ENCODE results near the gene TMEM190. TPM values are rescaled to one million over a fixed set of nuclear protein-coding genes. Genes with fewer than 3 reads are reported as not detected.

The TMEM190 gene
- total and polyA plus RNA-seq, 10 of the 15 experiments (the other 5 are each of a cell fraction or from before 2014, with no cell fraction given), result not detected

DNA sequence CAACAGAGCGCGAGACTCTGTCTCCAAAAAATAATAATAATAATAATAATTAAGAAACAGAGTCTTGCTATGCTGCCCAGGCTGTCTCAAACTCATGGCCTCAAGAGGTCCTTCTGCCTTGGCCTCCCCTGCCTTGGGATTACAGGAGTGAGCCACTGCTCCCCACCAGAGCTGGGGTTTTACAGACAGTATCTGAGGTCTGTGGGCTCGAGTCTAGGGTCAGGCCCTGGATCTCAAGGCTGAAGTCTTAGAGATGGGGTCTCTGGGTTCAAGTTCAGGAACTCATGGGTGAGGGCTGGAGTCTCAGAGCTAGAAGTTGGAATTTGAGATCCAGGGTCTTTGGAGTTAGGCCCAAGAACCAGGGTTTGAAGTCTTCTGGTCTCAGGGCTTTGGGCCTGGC is 9.8 kb upstream of the TMEM190 start:
- FAIRE-seq (no peak), DNase-seq (ENCODE audit: low read depth, low spot score) (no peak), ATAC-seq (no peak)
- Histone ChIP-seq H2AFZ (ENCODE audit: control insufficient read depth, low read depth, low read length) (no peak overlapping the region), H3K79me2 (ENCODE audit: control insufficient read depth, insufficient read depth, low read length) (no peaks in the 10 kb centered on the region), H4K20me1 (ENCODE audit: control insufficient read depth, insufficient read depth) (no peaks in the 10 kb centered on the region), H3K27me3 (replicated peaks in 1 of 2; ENCODE audit: control insufficient read depth in 2 of 2, insufficient read depth in 2 of 2, low read length in 1 of 2) (peaks cover 3 to 10% of the 10 kb centered on the region in 2 experiments), H3K4me3 (no peak overlapping the region), H3K9ac (ENCODE audit: control insufficient read depth, insufficient read depth, low read length) (no peak overlapping the region), H3K4me2 (ENCODE audit: control insufficient read depth, insufficient read depth) (no peak overlapping the region), H3K4me1 (ENCODE audit: control insufficient read depth, insufficient read depth, low read length) (no peaks in the 10 kb centered on the region), H3K36me3 (ENCODE audit: control insufficient read depth in 2 of 2, insufficient read depth in 2 of 2, low read length in 1 of 2) (no peaks in the 10 kb centered on the region), H3K27ac (ENCODE audit: control insufficient read depth, insufficient read depth) (no peak overlapping the region), H3K9me3 (replicated peaks; ENCODE audit: control insufficient read depth, insufficient read depth, low read length) (no peaks in the 10 kb centered on the region)
- intact Hi-C loops (cut with micrococcal nuclease; ENCODE audit: unreplicated experiment), result no loop called here
- WGBS (ENCODE audit: insufficient coverage, insufficient replicate concordance, low lambda C conversion rate, missing lambda C conversion rate), result 61% methylated on average over 3 of the region's 3 CpGs
- ChIA-PET CTCF (interaction anchor here (1.3 kb wide), 1 partner anchor 137 kb away, joined by 3 read pairs; no protein-coding TSS in a partner anchor), RAD21 (ENCODE audit: unreplicated experiment) (no interaction called here), SMC1A (ENCODE audit: uncharacterized antibody, unreplicated experiment) (no interaction called here), POLR2A (interaction anchor here (0.6 kb wide), 1 partner anchor 29 kb away, joined by 3 read pairs; no protein-coding TSS in a partner anchor)
- in situ Hi-C loops (cut with MboI), result no loop called here
- no TSS peak for BruUV-seq (replicated peaks)
- TF ChIP-seq, protein P1, sequence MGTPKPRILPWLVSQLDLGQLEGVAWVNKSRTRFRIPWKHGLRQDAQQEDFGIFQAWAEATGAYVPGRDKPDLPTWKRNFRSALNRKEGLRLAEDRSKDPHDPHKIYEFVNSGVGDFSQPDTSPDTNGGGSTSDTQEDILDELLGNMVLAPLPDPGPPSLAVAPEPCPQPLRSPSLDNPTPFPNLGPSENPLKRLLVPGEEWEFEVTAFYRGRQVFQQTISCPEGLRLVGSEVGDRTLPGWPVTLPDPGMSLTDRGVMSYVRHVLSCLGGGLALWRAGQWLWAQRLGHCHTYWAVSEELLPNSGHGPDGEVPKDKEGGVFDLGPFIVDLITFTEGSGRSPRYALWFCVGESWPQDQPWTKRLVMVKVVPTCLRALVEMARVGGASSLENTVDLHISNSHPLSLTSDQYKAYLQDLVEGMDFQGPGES (IDR thresholded peaks at IDR 0.05), result no peak
- TF ChIP-seq, protein P2, sequence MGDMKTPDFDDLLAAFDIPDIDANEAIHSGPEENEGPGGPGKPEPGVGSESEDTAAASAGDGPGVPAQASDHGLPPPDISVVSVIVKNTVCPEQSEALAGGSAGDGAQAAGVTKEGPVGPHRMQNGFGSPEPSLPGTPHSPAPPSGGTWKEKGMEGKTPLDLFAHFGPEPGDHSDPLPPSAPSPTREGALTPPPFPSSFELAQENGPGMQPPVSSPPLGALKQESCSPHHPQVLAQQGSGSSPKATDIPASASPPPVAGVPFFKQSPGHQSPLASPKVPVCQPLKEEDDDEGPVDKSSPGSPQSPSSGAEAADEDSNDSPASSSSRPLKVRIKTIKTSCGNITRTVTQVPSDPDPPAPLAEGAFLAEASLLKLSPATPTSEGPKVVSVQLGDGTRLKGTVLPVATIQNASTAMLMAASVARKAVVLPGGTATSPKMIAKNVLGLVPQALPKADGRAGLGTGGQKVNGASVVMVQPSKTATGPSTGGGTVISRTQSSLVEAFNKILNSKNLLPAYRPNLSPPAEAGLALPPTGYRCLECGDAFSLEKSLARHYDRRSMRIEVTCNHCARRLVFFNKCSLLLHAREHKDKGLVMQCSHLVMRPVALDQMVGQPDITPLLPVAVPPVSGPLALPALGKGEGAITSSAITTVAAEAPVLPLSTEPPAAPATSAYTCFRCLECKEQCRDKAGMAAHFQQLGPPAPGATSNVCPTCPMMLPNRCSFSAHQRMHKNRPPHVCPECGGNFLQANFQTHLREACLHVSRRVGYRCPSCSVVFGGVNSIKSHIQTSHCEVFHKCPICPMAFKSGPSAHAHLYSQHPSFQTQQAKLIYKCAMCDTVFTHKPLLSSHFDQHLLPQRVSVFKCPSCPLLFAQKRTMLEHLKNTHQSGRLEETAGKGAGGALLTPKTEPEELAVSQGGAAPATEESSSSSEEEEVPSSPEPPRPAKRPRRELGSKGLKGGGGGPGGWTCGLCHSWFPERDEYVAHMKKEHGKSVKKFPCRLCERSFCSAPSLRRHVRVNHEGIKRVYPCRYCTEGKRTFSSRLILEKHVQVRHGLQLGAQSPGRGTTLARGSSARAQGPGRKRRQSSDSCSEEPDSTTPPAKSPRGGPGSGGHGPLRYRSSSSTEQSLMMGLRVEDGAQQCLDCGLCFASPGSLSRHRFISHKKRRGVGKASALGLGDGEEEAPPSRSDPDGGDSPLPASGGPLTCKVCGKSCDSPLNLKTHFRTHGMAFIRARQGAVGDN (IDR thresholded peaks at IDR 0.05), result no peak
- TF ChIP-seq, protein P3, sequence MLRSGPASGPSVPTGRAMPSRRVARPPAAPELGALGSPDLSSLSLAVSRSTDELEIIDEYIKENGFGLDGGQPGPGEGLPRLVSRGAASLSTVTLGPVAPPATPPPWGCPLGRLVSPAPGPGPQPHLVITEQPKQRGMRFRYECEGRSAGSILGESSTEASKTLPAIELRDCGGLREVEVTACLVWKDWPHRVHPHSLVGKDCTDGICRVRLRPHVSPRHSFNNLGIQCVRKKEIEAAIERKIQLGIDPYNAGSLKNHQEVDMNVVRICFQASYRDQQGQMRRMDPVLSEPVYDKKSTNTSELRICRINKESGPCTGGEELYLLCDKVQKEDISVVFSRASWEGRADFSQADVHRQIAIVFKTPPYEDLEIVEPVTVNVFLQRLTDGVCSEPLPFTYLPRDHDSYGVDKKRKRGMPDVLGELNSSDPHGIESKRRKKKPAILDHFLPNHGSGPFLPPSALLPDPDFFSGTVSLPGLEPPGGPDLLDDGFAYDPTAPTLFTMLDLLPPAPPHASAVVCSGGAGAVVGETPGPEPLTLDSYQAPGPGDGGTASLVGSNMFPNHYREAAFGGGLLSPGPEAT (IDR thresholded peaks at IDR 0.05; ENCODE audit: low read depth), result no peak
- TF ChIP-seq RB1 (IDR thresholded peaks at IDR 0.05; ENCODE audit: borderline replicate concordance) (no peak), NFYB (IDR thresholded peaks at IDR 0.05; ENCODE audit: insufficient read depth, low read depth, low read length) (no peak), RFX5 (IDR thresholded peaks at IDR 0.05; ENCODE audit: low read depth, low read length) (no peak), EZH2 (IDR thresholded peaks at IDR 0.05; ENCODE audit: borderline replicate concordance, control insufficient read depth, low read depth, low read length) (no peak), NFXL1 (IDR thresholded peaks at IDR 0.05; ENCODE audit: borderline replicate concordance) (no peak), SREBF2 (IDR thresholded peaks at IDR 0.05; ENCODE audit: low read length) (no peak), IKZF1 (conservative IDR thresholded peaks at IDR 0.05) (no peak), EGR1 (IDR thresholded peaks at IDR 0.05; ENCODE audit: borderline replicate concordance in 1 of 2, low read depth in 2 of 2, low read length in 2 of 2) (no peak)
- TF ChIP-seq, protein P4, sequence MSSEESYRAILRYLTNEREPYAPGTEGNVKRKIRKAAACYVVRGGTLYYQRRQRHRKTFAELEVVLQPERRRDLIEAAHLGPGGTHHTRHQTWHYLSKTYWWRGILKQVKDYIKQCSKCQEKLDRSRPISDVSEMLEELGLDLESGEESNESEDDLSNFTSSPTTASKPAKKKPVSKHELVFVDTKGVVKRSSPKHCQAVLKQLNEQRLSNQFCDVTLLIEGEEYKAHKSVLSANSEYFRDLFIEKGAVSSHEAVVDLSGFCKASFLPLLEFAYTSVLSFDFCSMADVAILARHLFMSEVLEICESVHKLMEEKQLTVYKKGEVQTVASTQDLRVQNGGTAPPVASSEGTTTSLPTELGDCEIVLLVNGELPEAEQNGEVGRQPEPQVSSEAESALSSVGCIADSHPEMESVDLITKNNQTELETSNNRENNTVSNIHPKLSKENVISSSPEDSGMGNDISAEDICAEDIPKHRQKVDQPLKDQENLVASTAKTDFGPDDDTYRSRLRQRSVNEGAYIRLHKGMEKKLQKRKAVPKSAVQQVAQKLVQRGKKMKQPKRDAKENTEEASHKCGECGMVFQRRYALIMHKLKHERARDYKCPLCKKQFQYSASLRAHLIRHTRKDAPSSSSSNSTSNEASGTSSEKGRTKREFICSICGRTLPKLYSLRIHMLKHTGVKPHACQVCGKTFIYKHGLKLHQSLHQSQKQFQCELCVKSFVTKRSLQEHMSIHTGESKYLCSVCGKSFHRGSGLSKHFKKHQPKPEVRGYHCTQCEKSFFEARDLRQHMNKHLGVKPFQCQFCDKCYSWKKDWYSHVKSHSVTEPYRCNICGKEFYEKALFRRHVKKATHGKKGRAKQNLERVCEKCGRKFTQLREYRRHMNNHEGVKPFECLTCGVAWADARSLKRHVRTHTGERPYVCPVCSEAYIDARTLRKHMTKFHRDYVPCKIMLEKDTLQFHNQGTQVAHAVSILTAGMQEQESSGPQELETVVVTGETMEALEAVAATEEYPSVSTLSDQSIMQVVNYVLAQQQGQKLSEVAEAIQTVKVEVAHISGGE (CRISPR knock-in tag; IDR thresholded peaks at IDR 0.05), result no peak
- TF ChIP-seq, protein P5, sequence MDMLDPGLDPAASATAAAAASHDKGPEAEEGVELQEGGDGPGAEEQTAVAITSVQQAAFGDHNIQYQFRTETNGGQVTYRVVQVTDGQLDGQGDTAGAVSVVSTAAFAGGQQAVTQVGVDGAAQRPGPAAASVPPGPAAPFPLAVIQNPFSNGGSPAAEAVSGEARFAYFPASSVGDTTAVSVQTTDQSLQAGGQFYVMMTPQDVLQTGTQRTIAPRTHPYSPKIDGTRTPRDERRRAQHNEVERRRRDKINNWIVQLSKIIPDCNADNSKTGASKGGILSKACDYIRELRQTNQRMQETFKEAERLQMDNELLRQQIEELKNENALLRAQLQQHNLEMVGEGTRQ (IDR thresholded peaks at IDR 0.05; ENCODE audit: borderline replicate concordance, low read depth, low read length), result no peak

Data from GM12878 (cell line).